ENCODE data around the gene SDCBP2. TPM values are rescaled to one million over a fixed set of nuclear protein-coding genes. Genes with fewer than 3 reads are reported as not detected.

SDCBP2 gene
- total and polyA plus RNA-seq, 2 of the 8 experiments (the other 6 are each of a cell fraction or from before 2014, with no cell fraction given) = 4.2 to 6.7 TPM

GRCh38 chr20:1376007-1376406, 47.1 kb upstream of the SDCBP2 start (continued):
- TF ChIP-seq, protein P1, sequence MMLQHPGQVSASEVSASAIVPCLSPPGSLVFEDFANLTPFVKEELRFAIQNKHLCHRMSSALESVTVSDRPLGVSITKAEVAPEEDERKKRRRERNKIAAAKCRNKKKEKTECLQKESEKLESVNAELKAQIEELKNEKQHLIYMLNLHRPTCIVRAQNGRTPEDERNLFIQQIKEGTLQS (IDR thresholded peaks at IDR 0.05; ENCODE audit: insufficient read depth, low read depth, low read length) = no peak
- TF ChIP-seq RNF2 (IDR thresholded peaks at IDR 0.05; ENCODE audit: borderline replicate concordance, low read depth, low read length, missing control alignments, poor library complexity, severe bottlenecking) (no peak), YY1 (IDR thresholded peaks at IDR 0.05; ENCODE audit: low read depth, low read length) (no peak), CREB1 (IDR thresholded peaks at IDR 0.05) (no peak), SIRT6 (IDR thresholded peaks at IDR 0.05; ENCODE audit: low read length) (no peak), MAFK (IDR thresholded peaks at IDR 0.05; ENCODE audit: low read depth, low read length) (no peak), JUN (IDR thresholded peaks at IDR 0.05; ENCODE audit: low read depth, low read length) (no peak)

All from H1 (cell line).